K562 (cell line): ENCODE measurements around the gene RAI1. TPM values are rescaled to one million over a fixed set of nuclear protein-coding genes. Genes with fewer than 3 reads are reported as not detected.

ENCODE experiments used
- ATAC-seq: fragments of 200-7000 bp; cut with Tn5 transposase; 3 replicates; pipeline ENCODE4 v1.9.1; 2020; ENCODE audit warnings: moderate library complexity
- BruUV-seq: library from RNA; stranded (reverse); fragments of 400-500 nt; replicated peaks from 2 replicates; lab custom pipeline; 2021; lab: Mats Ljungman, UMichigan
- CTCF ChIA-PET: fragments of 300-600 bp; formaldehyde crosslinking; extraction: SDS; loops from one replicate; lab custom pipeline; 2021; ENCODE audit warnings: low intra/inter-chr PET ratio; lab: Yijun Ruan, JAX
- POLR2A ChIA-PET: fragments of 300-600, 350-650 bp; sonication (Branson Sonifier 250); formaldehyde crosslinking; extraction: SDS; loops from one replicate; lab custom pipeline; 2021; ENCODE audit warnings: antibody characterized with exemption, inconsistent platforms; lab: Yijun Ruan, JAX
- DNase-seq, 4 experiments: peaks; one replicate each; pipeline versions ENCODE4 v3.0.0 to v3.0.0-alpha.2; 2011 to 2018; ENCODE audit warnings: low spot score in 3 of 4, mixed read lengths in 3 of 4; ENCODE audit errors: extremely low read depth in 1 of 4
- FAIRE-seq: peaks from 2 replicates; lab custom pipeline; 2011; peaks lifted over from hg19 to GRCh38; lab: Jason Lieb, UNC
- H2AFZ ChIP-seq: 2 replicates; pipeline ENCODE4 v1.6.0; 2011; ENCODE audit warnings: low read depth, low read length, control low read depth, inconsistent platforms
- H3K27ac ChIP-seq: fragments of 200-600 bp; 3 replicates; pipeline ENCODE4 v1.8.0; 2011; ENCODE audit warnings: low read depth, mild to moderate bottlenecking, control low read depth, inconsistent platforms, low read length, moderate library complexity, mixed read lengths; ENCODE audit errors: extremely low read depth
- H3K27me3 ChIP-seq, 2 experiments: fragments of 300-600 bp in 1 of 2; 2 replicates in 1 of 2; 3 replicates in 1 of 2; pipeline versions ENCODE4 v1.6.0 to v1.8.0; 2011; ENCODE audit warnings: inconsistent platforms in 2 of 2, low read length in 2 of 2, mild to moderate bottlenecking in 1 of 2, mixed read lengths in 1 of 2, moderate library complexity in 1 of 2; ENCODE audit not compliant: control insufficient read depth in 2 of 2, insufficient read depth in 2 of 2
- H3K36me3 ChIP-seq: fragments of 300-600 bp; 3 replicates; pipeline ENCODE4 v1.8.0; 2011; ENCODE audit warnings: mild to moderate bottlenecking, low read length, inconsistent platforms; ENCODE audit not compliant: control insufficient read depth, insufficient read depth
- H3K4me1 ChIP-seq, 2 experiments: fragments of 200-600 bp in 1 of 2; replicated peaks in 1 of 2; 2 replicates in 1 of 2; 3 replicates in 1 of 2; pipeline versions ENCODE4 v1.5.1 to v1.8.0; 2011; ENCODE audit warnings: inconsistent platforms in 2 of 2, low read length in 2 of 2, mild to moderate bottlenecking in 1 of 2, mixed read lengths in 1 of 2, moderate library complexity in 1 of 2; ENCODE audit not compliant: control insufficient read depth in 2 of 2, insufficient read depth in 2 of 2
- H3K4me2 ChIP-seq: 2 replicates; pipeline ENCODE4 v1.6.1; 2011; ENCODE audit warnings: low read length, control low read depth, inconsistent platforms, mixed read lengths; ENCODE audit not compliant: insufficient read depth
- H3K4me3 ChIP-seq: fragments of 200-600 bp; sonication (generic), shearing (Covaris generic); 2 replicates; pipeline ENCODE4 v1.5.1; 2016; ENCODE audit warnings: control low read depth, inconsistent platforms
- H3K79me2 ChIP-seq: fragments of 200-600 bp; 3 replicates; pipeline ENCODE4 v1.8.0; 2011; ENCODE audit warnings: low read length, inconsistent platforms; ENCODE audit not compliant: control insufficient read depth, insufficient read depth
- H3K9ac ChIP-seq, 2 experiments: 2 replicates each; pipeline versions ENCODE4 v1.6.0 to v1.6.1; 2011; ENCODE audit warnings: low read depth in 2 of 2, low read length in 2 of 2, control low read depth in 1 of 2, inconsistent platforms in 1 of 2, mild to moderate bottlenecking in 1 of 2, mixed read lengths in 1 of 2; ENCODE audit not compliant: insufficient read depth in 1 of 2
- H3K9me1 ChIP-seq: one replicate; pipeline ENCODE4 v1.6.0; 2011; ENCODE audit warnings: inconsistent platforms, mild to moderate bottlenecking, low read length, moderate library complexity; ENCODE audit not compliant: control insufficient read depth, insufficient read depth
- H3K9me3 ChIP-seq: replicated peaks from 2 replicates; pipeline ENCODE4 v1.5.1; 2011; ENCODE audit warnings: low read depth, low read length, inconsistent platforms; ENCODE audit not compliant: control insufficient read depth, insufficient read depth
- H4K20me1 ChIP-seq: replicated peaks from 2 replicates; pipeline ENCODE4 v1.6.1; 2011; ENCODE audit warnings: low read length, inconsistent platforms, mixed read lengths; ENCODE audit not compliant: control insufficient read depth, insufficient read depth
- BHLHE40 ChIP-seq: IDR thresholded peaks from 2 replicates; pipeline ENCODE4 v1.6.1; 2011; ENCODE audit warnings: low read length, improper control_type of control experiment
- FOS ChIP-seq: IDR thresholded peaks from 3 replicates; pipeline ENCODE4 v1.6.1; 2011; ENCODE audit not compliant: insufficient read length; ENCODE audit errors: extremely low read depth
- GTF2E2 ChIP-seq: fragments of 200-800 bp; sonication (Bioruptor generic); IDR thresholded peaks from 2 replicates; pipeline ENCODE4 v1.6.1; 2016; ENCODE audit warnings: missing genetic modification characterization, missing compliant biosample characterization
- KAT8 ChIP-seq: fragments of 450-650 bp; IDR thresholded peaks from 2 replicates; pipeline ENCODE4 v1.6.1; 2016; ENCODE audit warnings: low read depth, mild to moderate bottlenecking
- MAFK ChIP-seq: IDR thresholded peaks from 2 replicates; pipeline ENCODE4 v1.6.1; 2011; ENCODE audit warnings: low read length, improper control_type of control experiment
- MCM5 ChIP-seq: fragments of 450-650 bp; IDR thresholded peaks from 2 replicates; pipeline ENCODE4 v1.6.1; 2016; ENCODE audit warnings: low read depth
- NONO ChIP-seq, 2 experiments: fragments of 200-400 bp in 1 of 2; fragments of 450-650 bp in 1 of 2; formaldehyde crosslinking in 1 of 2; IDR thresholded peaks; 2 replicates each; pipeline ENCODE4 v1.6.1; 2017; ENCODE audit warnings: low read depth in 2 of 2, mild to moderate bottlenecking in 2 of 2, moderate library complexity in 2 of 2, low read length in 1 of 2
- NR2C1 ChIP-seq, 2 experiments: fragments of 450-650 bp; IDR thresholded peaks; 2 replicates each; pipeline ENCODE4 v1.6.1; 2017; ENCODE audit warnings: mild to moderate bottlenecking in 2 of 2, antibody characterized with exemption in 1 of 2, inconsistent platforms in 1 of 2, missing compliant biosample characterization in 1 of 2, missing genetic modification characterization in 1 of 2
- RFX7 ChIP-seq: fragments of 250-450 bp; sonication (Bioruptor Pico); IDR thresholded peaks from 2 replicates; pipeline ENCODE4 v1.5.1; 2021; ENCODE audit warnings: mild to moderate bottlenecking
- SNRNP70 ChIP-seq: fragments of 200-400 bp; formaldehyde crosslinking; optimal IDR thresholded peaks from 2 replicates; pipeline ENCODE3; 2017; ENCODE audit warnings: low read depth, low read length
- STAT5B ChIP-seq: fragments of 250-450 bp; sonication (Bioruptor Pico); IDR thresholded peaks from 2 replicates; pipeline ENCODE4 v1.8.0; 2021; ENCODE audit warnings: mild to moderate bottlenecking, inconsistent platforms
- TAF15 ChIP-seq: fragments of 200-400 bp; formaldehyde crosslinking; IDR thresholded peaks from 2 replicates; pipeline ENCODE4 v1.6.1; 2017; ENCODE audit warnings: mild to moderate bottlenecking, low read depth, low read length, moderate library complexity
- TSC22D4 ChIP-seq: fragments of 450-650 bp; IDR thresholded peaks from 2 replicates; pipeline ENCODE4 v1.6.1; 2016; ENCODE audit warnings: missing genetic modification characterization, missing biosample characterization, control low read depth
- U2AF1 ChIP-seq: fragments of 200-400 bp; formaldehyde crosslinking; optimal IDR thresholded peaks from 2 replicates; pipeline ENCODE3; 2017; ENCODE audit warnings: mild to moderate bottlenecking, low read depth, low read length, moderate library complexity
- ZBTB26 ChIP-seq: fragments of 450-650 bp; formaldehyde crosslinking; IDR thresholded peaks from 2 replicates; pipeline ENCODE4 v1.4.0; 2022; ENCODE audit warnings: missing genetic modification characterization
- ZFP1 ChIP-seq: fragments of 450-650 bp; formaldehyde crosslinking; IDR thresholded peaks from 2 replicates; pipeline ENCODE4 v1.4.0; 2020; ENCODE audit warnings: mild to moderate bottlenecking, mixed read lengths
- ZNF324 ChIP-seq: fragments of 250-450 bp; sonication (Bioruptor Pico); IDR thresholded peaks from 2 replicates; pipeline ENCODE4 v1.4.0; 2020; ENCODE audit warnings: mild to moderate bottlenecking
- ZSCAN32 ChIP-seq: fragments of 450-650 bp; formaldehyde crosslinking; IDR thresholded peaks from 2 replicates; pipeline ENCODE4 v1.4.0; 2020; ENCODE audit warnings: mild to moderate bottlenecking, moderate library complexity
- WGBS: fragments of 100-300 bp; shearing (Covaris generic); methylation state at CpG from one replicate; pipeline ENCODE4 v1.1.6; 2016; ENCODE audit warnings: low coverage, mixed read lengths; ENCODE audit not compliant: insufficient coverage; ENCODE audit errors: missing lambda C conversion rate; 5-methylcytosine and 5-hydroxymethylcytosine counted together
- in situ Hi-C: fragments of 300-500 bp; cut with MboI; formaldehyde crosslinking; loops from 4 replicates; pipeline ENCODE4 v1.15.0; 2018; ENCODE audit warnings: inconsistent platforms, mixed read lengths
- intact Hi-C: fragments of 100-400 bp; cut with micrococcal nuclease; formaldehyde crosslinking; loops from 2 replicates; pipeline ENCODE4 v1.14.2; 2022
- polyA plus RNA-seq, 8 experiments: library from polyadenylated mRNA; depleted of rRNA in 4 of 8; stranded (reverse) in 5 of 8; unstranded in 3 of 8; fragments of >200 nt; fragmentation: Nextera tagmentation in 2 of 8; fragmentation: Illumina TruSeq in 1 of 8; extraction: Ambion mirVana in 2 of 8; extraction: Trizol in 1 of 8; gene quantifications; 2 replicates each; pipeline versions ENCODE4 v1.2.1 to v1.2.3, GENCODE V29; 2011 to 2014; ENCODE audit warnings: inconsistent platforms in 1 of 8, missing spikeins in 1 of 8
- total RNA-seq, 7 experiments: library from RNA; depleted of rRNA in 6 of 7; stranded (reverse); fragments of >200 nt in 6 of 7; fragmentation: Illumina TruSeq in 2 of 7; extraction: Trizol in 2 of 7; gene quantifications; 2 replicates each; pipeline versions ENCODE4 v1.2.1 to v1.2.3, GENCODE V29; 2011 to 2021; ENCODE audit warnings: low replicate concordance in 1 of 7
- TF ChIP-seq, protein P1 (sequence below): fragments of 250-450 bp; sonication (Bioruptor Pico); IDR thresholded peaks from 2 replicates; pipeline ENCODE4 v1.8.0; 2021; ENCODE audit warnings: moderate library complexity, mild to moderate bottlenecking, inconsistent platforms

The RAI1 gene
- total and polyA plus RNA-seq, 9 of the 15 experiments (the other 6 are each of a cell fraction or from before 2014, with no cell fraction given): 0.68 to 19.9 (median 5.5) TPM

GRCh38 chr17:17801800-17802481 is 120.7 kb downstream of the RAI1 start:
- no peaks in the 10 kb centered on the region for H4K20me1 ChIP-seq
- DNase-seq (no peak), FAIRE-seq (no peak), ATAC-seq (no peak)
- no peaks in the 10 kb centered on the region for H3K9me3 ChIP-seq
- intact Hi-C loops (no loop called here), in situ Hi-C loops (no loop called here)
- H3K4me2 ChIP-seq: no peak overlapping the region
- no peak overlapping the region for H2AFZ ChIP-seq
- H3K4me1 ChIP-seq: peaks cover 0 to 25% of the 10 kb centered on the region in 2 experiments; a peak in 2 of 5 replicates
- H3K79me2 ChIP-seq: no peaks in the 10 kb centered on the region
- ChIA-PET CTCF (no interaction called here), POLR2A (interaction anchor here (1.2 kb wide), 1 partner anchor 16 kb away, joined by 4 read pairs; no protein-coding TSS in a partner anchor)
- no peak overlapping the region for H3K9ac ChIP-seq
- no peak overlapping the region for H3K27ac ChIP-seq
- no peak for TF ChIP-seq U2AF1
- no peak for TF ChIP-seq BHLHE40
- no peak for TF ChIP-seq ZSCAN32
- TF ChIP-seq ZNF324 (CRISPR knock-in tag): no peak
- no peak for TF ChIP-seq MAFK
- no peak for TF ChIP-seq GTF2E2
- TF ChIP-seq NONO (IDR thresholded peaks at IDR 0.05; ENCODE audit: low read depth in 2 of 2, low read length in 1 of 2): no peak
- no peak for TF ChIP-seq SNRNP70
- no peak for TF ChIP-seq FOS
- TF ChIP-seq ZFP1 (CRISPR knock-in tag): no peak
- no peak for TF ChIP-seq TAF15
- no peak for TF ChIP-seq ZBTB26
- no peak for TF ChIP-seq MCM5
- no peak for TF ChIP-seq STAT5B (CRISPR knock-in tag)
- TF ChIP-seq, protein P1, sequence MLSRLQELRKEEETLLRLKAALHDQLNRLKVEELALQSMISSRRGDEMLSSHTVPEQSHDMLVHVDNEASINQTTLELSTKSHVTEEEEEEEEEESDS (CRISPR knock-in tag): no peak
- no peak for TF ChIP-seq KAT8
- no peak for TF ChIP-seq RFX7
- TF ChIP-seq TSC22D4 (tag): no peak
- TF ChIP-seq NR2C1 (IDR thresholded peaks at IDR 0.05): no peak
- TF ChIP-seq NR2C1 (tag; IDR thresholded peaks at IDR 0.05): no peak
- 95% methylated on average over 9 of the region's 13 CpGs for WGBS
- peaks cover 14% of the 10 kb centered on the region; the same call in 2 of the 3 replicates for H3K36me3 ChIP-seq
- no peak overlapping the region for H3K4me3 ChIP-seq
- BruUV-seq: no TSS peak
- H3K27me3 ChIP-seq: no peaks in the 10 kb centered on the region
- H3K9me1 ChIP-seq: no peaks in the 10 kb centered on the region
